Esophagus squamous epithelium (tissue), 4 donors: ENCODE results near the gene CHI3L1.

Experiments
- POLR2A ChIP-seq, 4 donors: fragments of 450-650 bp; IDR thresholded peaks; one replicate each; pipeline ENCODE4 v1.6.1; 2017; ENCODE audit warnings: antibody characterized with exemption in 4 of 4, mild to moderate bottlenecking in 4 of 4, moderate library complexity in 3 of 4
- TF ChIP-seq, protein P1 (sequence below), 6 experiments: fragments of 450-650 bp in 4 of 6; fragments of 200-600 bp in 2 of 6; sonication (generic) in 2 of 6; IDR thresholded peaks; one replicate each; pipeline ENCODE4 v1.5.1; 2016 to 2019; ENCODE audit warnings: antibody characterized with exemption in 6 of 6, mild to moderate bottlenecking in 4 of 6, moderate library complexity in 4 of 6

DNA sequence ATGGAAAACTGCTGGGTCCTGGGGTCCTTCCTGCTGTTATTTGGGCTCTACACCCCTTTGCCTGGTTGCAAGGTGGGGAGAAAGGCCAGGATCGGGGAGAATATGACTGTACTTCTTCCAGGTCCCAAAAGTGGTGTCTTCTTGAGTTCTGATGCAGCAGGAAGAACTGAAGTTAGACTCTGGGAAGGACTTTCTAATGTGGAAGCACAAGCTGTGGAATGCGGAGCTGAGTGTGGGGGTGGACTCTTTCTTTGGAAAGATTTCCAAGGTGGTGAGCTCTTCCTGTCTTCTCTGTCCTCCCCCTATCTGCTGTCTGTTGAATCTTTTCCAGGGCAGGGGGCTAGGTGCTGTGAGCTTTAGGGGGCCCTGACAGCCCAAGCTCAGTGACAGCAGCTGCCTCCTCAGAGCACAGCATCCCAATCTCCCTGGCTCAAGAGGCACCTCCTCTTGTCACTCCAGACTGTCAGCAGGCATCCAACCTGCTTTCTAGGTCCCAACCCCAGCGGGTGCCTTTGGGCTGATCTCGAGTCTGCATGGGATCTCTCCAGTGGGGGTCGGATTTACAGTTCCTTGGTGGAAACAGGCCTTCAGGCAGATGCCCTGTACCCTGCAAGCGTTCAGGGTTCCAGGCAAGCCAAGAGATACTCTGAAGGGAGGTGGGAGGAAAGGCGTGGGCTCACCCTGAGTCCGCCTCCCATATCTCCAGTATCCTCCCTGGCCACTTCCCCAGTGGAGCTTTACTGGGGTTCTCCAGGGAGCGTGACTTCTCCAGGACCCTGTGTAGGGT lies 35.8 kb downstream of the CHI3L1 start:
- TF ChIP-seq, protein P1, sequence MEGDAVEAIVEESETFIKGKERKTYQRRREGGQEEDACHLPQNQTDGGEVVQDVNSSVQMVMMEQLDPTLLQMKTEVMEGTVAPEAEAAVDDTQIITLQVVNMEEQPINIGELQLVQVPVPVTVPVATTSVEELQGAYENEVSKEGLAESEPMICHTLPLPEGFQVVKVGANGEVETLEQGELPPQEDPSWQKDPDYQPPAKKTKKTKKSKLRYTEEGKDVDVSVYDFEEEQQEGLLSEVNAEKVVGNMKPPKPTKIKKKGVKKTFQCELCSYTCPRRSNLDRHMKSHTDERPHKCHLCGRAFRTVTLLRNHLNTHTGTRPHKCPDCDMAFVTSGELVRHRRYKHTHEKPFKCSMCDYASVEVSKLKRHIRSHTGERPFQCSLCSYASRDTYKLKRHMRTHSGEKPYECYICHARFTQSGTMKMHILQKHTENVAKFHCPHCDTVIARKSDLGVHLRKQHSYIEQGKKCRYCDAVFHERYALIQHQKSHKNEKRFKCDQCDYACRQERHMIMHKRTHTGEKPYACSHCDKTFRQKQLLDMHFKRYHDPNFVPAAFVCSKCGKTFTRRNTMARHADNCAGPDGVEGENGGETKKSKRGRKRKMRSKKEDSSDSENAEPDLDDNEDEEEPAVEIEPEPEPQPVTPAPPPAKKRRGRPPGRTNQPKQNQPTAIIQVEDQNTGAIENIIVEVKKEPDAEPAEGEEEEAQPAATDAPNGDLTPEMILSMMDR (IDR thresholded peaks at IDR 0.05) = no peak
- TF ChIP-seq POLR2A (IDR thresholded peaks at IDR 0.05) = no peak
